GM21526 (cell line): ENCODE results near the gene HMCES.
A peak's percentile ranks its signal among the peaks of the same experiment; 100 is the strongest.

Experiments used
- ATAC-seq: cut with Tn5 transposase; IDR thresholded peaks from one replicate; pipeline ENCODE4 v1.9.1; 2021; ENCODE audit warnings: moderate library complexity; ENCODE audit not compliant: unreplicated experiment, low FRiP score

Gene HMCES

DNA sequence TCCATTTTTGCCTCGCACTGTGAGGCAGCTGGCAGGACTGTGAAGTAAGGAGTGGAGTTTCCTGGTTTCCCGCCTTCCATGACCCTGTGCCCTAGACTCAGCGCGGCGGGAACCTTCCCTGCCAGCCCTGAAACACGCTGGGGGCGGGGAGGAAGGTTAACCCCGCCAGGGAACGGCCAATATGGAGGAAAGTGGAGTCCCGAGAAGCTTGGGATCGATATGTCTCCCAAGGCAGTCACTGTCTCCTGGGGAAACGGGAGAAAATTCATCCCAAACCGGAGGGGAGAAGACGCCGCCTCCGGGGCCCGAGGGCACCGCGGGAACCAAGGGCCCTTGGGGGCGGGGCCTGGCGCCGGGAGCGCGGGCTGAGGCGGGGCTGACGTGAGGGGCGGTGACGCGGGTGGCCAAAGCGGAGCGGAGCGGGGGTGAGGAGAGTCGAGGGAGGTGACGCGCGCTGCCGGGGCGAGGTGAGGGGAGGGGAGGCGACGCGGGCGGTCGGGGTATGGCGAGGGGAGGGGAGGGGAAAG is at the start of gene HMCES:
Gene HMCES (plus strand): TSS at position 432 of the 527 bp plus-strand sequence. CDS start 863 bp downstream, outside the sequence.
- peak; percentile 40 for ATAC-seq

- ATAC-seq, result no peak
Observed at GRCh38 chr3:129228891-129229585, 49.6 kb upstream of the HMCES start.

GRCh38 chr3:129230311-129231019 is 48.2 kb upstream of the HMCES start:
- ATAC-seq, result no peak

- ATAC-seq, result no peak
Observed at GRCh38 chr3:129231331-129232119, 47.1 kb upstream of the HMCES start.

GRCh38 chr3:129233538-129233937 is 45.1 kb upstream of the HMCES start:
- peak; percentile 76 for ATAC-seq

GRCh38 chr3:129234441-129234840 is 44.2 kb upstream of the HMCES start:
- no peak for ATAC-seq

DNA sequence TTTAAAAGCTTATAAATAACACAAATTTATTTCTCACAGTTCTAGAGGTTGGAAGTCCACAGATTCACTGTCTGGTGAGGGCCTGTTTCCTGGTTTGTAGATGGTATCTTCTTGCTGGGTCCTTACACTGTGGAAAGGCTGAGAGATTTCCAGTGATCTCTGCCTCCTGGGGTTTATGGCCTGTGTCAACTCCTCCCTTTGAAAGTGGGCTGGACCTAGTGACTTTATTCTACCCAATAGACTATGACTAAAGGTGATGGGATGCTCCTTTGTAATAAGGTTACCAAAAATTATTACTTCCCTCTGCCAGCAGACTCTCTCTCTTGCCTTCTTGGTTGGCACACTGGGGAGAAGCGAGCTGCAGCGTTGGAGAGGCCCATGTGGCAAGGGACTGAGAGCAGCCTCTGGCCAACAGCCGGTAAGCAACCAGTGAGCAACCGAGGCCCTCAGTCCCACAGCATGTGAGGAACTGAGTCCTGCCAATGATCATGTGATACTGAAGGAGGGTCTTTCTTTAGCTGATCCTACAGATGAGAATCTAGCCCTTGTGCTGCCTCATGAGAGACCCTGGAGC is 43.2 kb upstream of the HMCES start:
- no peak for ATAC-seq

GRCh38 chr3:129238945-129239705 is 39.5 kb upstream of the HMCES start:
- ATAC-seq, result no peak

DNA sequence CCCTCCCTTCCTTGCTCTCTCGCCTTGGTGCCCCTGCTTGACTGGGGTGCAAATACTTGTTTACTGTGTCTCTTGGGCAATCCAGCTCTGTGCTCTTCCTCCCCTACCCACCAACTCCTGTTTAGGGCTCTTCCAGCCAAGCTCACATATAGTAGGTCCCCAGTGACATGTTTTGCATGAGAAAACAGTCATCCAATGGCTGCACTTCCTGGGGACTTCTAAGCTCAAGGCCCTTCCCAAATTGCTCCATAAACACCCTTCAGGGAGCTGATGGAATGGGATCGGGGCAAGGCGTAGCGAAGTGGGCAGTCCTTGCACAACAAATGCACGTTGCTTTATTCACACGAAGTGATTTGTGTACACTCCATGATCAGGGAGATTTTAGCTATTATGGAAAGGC is 38.7 kb upstream of the HMCES start:
- ATAC-seq, result no peak

GRCh38 chr3:129240436-129240835 is 38.2 kb upstream of the HMCES start:
- no peak for ATAC-seq

GRCh38 chr3:129245141-129245540 is 33.5 kb upstream of the HMCES start:
- no peak for ATAC-seq

GRCh38 chr3:129245641-129246306 is 32.9 kb upstream of the HMCES start:
- peak; percentile 56 for ATAC-seq

DNA sequence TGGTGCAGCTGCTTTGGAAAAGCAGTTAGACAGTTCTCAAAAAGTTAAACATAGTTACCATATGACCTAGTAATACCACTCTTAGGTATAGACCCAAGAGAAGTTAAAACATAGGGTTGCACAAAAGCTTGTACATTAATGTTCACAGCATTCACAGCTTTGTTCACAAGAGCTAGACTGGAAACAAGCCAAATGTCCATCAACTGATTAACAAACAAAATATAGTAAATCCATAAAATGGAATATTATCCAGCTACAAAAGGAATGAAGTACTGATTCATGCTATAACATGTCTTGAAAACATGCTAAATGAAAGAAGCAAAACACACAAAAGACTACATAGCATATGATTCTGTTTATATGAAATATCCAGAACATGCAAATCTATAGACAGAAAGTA is 32.0 kb upstream of the HMCES start:
- ATAC-seq, result no peak

DNA sequence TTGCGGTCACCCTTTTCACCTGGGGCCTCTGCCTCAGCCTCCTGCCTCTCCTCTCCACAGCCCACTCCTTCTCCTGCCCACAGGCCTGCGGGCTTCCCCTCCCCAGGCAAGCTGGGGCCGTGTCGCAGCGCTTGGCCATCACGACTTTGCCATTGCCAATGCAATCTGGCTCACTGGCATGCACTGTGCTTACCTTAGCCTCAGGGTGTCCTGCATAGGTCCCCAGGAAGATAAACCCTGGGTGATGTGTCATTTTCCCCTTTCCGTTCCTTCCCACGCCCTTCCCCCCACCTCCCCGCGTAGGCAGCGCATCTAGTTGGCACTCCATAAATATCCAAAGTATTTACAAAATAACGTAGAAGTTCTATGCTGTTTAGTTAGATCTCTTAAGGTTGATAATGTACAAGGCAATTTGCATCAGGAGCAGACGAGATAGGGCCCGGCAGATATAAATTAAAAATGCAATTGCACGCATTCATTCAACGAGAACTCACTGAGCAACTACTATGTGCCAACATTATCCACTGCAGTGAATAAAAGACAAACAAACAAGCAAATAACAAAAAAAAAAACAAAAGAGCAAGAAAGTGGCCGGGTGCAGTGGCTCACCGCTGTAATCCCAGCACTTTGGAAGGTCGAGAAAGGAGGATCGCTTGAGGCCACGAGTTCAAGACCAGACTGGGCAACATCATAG is 30.2 kb upstream of the HMCES start:
- no peak for ATAC-seq

- peak; percentile 62 for ATAC-seq
Observed at GRCh38 chr3:129249284-129250065, 29.2 kb upstream of the HMCES start, which contains the start of gene COPG1. TSS of gene COPG1 (plus strand) at chr3:129249606. CDS start at chr3:129249710, 104 bp downstream.

- ATAC-seq, result no peak
Observed at GRCh38 chr3:129252748-129253147, 25.9 kb upstream of the HMCES start.

DNA sequence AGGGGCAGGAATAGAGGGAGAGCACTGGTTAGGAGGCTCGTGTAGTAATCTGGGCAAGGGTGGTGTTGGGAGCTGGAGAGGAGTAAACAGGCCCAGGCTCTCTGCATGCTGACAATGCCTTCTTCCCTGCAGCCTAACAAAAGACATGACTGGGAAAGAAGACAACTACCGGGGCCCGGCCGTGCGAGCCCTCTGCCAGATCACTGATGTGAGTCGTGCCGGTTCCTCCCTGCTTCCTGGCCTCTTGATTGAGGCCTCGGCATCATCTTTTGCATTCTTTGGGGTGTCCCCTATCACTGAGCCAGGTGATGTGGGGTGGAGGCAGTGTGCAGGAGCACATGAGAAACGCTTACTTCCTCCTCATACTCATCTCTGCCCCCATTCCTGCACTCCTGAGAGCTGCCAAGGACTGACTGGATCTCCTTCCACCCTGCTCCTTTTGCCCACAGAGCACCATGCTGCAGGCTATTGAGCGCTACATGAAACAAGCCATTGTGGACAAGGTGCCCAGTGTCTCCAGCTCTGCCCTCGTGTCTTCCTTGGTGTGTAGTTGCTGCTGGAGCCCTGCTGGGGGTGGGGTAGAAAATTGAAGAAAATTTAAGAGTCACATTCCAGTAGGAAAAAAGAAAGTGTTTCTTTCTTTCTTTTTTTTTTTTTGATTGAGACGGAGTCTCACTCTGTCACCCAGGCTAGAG is 24.0 kb upstream of the HMCES start:
- no peak for ATAC-seq
